ENCODE results near the gene ARAP3. TPM values are rescaled to one million over a fixed set of nuclear protein-coding genes. Genes with fewer than 3 reads are reported as not detected.

ARAP3 gene
- total RNA-seq, 1 experiment from 2014 or later: 2.5 TPM

DNA sequence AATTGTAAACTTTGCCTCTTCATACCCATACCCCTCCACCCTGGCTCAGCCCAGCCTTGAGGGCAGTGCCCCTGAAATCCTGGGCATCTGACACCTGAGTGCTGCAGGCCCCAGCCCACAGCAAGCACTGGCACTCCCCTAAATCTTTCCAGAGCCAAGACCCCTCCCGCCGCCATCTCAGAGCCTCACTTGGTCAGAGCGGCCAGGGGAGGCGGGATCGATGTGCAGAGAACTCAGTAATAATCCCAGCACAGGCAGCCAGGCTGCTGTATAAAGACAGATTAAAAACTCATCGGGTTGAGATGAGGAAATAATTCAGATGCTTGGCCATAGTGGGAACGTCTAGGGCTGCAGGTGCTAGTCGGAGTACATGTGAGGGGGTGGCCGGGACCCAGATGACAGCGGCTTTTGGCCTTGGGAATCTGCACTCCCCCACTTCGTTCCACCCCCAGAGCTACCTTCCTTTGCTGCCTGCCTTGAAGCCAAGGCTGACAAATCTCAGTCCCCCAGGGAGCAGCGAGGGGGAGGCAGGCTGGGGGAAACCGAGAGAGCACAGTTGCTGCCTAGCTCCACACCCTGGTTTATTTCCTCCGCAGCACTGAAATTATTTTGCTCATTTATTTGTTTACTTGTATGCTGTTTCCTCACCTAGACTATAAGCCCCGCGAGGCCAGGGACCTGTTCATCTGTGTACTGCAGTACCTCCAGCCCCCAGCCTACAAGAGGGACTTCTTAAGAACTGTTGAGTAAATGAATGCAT, 19.5 kb upstream of the ARAP3 start:
- intact Hi-C loops (cut with micrococcal nuclease; ENCODE audit: unreplicated experiment) (loop anchor here (2.0 kb wide), 3 partner anchors 113 to 259 kb away; partner anchors contain the start of gene PCDH1), in situ Hi-C loops (cut with HindIII; ENCODE audit: low pct_unique_long_range_greater_than_20kb, low sequenced_read_pairs) (no loop called here)
- BruUV-seq (replicated peaks): no TSS peak
- ChIA-PET POLR2A (no interaction called here), CTCF (interaction anchor here (0.9 to 3.1 kb wide), 4 partner anchors 113 to 188 kb away, joined by 4 to 19 read pairs (median 4); partner anchors contain the start of gene PCDH1)
- Histone ChIP-seq H3K4me1 (ENCODE audit: control insufficient read depth, insufficient read depth, low read length) (peaks cover 5% of the 10 kb centered on the region; the same call in 1 of the 2 replicates), H3K4me3 (ENCODE audit: low read depth in 2 of 2, low read length in 2 of 2) (peak overlapping the region in 1 of 2 experiments; percentile 63; a peak in 1 of 4 replicates), H3K27me3 (ENCODE audit: control insufficient read depth, insufficient read depth, low read length) (peaks cover 18% of the 10 kb centered on the region), H3K27ac (ENCODE audit: low read length) (no peak overlapping the region), H3K36me3 (ENCODE audit: control insufficient read depth, insufficient read depth, low read length) (no peaks in the 10 kb centered on the region), H3K9me3 (ENCODE audit: control insufficient read depth, insufficient read depth, low read depth, low read length) (no peaks in the 10 kb centered on the region)
- ATAC-seq (peak; percentile 24; the same call in 1 of the 2 replicates), DNase-seq (ENCODE audit: low read depth, low spot score) (no peak)
- TF ChIP-seq, protein P1, sequence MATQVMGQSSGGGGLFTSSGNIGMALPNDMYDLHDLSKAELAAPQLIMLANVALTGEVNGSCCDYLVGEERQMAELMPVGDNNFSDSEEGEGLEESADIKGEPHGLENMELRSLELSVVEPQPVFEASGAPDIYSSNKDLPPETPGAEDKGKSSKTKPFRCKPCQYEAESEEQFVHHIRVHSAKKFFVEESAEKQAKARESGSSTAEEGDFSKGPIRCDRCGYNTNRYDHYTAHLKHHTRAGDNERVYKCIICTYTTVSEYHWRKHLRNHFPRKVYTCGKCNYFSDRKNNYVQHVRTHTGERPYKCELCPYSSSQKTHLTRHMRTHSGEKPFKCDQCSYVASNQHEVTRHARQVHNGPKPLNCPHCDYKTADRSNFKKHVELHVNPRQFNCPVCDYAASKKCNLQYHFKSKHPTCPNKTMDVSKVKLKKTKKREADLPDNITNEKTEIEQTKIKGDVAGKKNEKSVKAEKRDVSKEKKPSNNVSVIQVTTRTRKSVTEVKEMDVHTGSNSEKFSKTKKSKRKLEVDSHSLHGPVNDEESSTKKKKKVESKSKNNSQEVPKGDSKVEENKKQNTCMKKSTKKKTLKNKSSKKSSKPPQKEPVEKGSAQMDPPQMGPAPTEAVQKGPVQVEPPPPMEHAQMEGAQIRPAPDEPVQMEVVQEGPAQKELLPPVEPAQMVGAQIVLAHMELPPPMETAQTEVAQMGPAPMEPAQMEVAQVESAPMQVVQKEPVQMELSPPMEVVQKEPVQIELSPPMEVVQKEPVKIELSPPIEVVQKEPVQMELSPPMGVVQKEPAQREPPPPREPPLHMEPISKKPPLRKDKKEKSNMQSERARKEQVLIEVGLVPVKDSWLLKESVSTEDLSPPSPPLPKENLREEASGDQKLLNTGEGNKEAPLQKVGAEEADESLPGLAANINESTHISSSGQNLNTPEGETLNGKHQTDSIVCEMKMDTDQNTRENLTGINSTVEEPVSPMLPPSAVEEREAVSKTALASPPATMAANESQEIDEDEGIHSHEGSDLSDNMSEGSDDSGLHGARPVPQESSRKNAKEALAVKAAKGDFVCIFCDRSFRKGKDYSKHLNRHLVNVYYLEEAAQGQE (IDR thresholded peaks at IDR 0.05; ENCODE audit: insufficient read depth in 1 of 2, low read depth in 2 of 2, low read length in 1 of 2): no peak
- TF ChIP-seq, protein P2, sequence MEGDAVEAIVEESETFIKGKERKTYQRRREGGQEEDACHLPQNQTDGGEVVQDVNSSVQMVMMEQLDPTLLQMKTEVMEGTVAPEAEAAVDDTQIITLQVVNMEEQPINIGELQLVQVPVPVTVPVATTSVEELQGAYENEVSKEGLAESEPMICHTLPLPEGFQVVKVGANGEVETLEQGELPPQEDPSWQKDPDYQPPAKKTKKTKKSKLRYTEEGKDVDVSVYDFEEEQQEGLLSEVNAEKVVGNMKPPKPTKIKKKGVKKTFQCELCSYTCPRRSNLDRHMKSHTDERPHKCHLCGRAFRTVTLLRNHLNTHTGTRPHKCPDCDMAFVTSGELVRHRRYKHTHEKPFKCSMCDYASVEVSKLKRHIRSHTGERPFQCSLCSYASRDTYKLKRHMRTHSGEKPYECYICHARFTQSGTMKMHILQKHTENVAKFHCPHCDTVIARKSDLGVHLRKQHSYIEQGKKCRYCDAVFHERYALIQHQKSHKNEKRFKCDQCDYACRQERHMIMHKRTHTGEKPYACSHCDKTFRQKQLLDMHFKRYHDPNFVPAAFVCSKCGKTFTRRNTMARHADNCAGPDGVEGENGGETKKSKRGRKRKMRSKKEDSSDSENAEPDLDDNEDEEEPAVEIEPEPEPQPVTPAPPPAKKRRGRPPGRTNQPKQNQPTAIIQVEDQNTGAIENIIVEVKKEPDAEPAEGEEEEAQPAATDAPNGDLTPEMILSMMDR (IDR thresholded peaks at IDR 0.05): no peak
- TF ChIP-seq SIN3A (IDR thresholded peaks at IDR 0.05; ENCODE audit: borderline replicate concordance, insufficient read depth, low read depth, low read length) (no peak), POLR2AphosphoS5 (IDR thresholded peaks at IDR 0.05; ENCODE audit: low read depth, low read length) (no peak), TCF7L2 (IDR thresholded peaks at IDR 0.05; ENCODE audit: low read depth, low read length) (no peak)

DNA sequence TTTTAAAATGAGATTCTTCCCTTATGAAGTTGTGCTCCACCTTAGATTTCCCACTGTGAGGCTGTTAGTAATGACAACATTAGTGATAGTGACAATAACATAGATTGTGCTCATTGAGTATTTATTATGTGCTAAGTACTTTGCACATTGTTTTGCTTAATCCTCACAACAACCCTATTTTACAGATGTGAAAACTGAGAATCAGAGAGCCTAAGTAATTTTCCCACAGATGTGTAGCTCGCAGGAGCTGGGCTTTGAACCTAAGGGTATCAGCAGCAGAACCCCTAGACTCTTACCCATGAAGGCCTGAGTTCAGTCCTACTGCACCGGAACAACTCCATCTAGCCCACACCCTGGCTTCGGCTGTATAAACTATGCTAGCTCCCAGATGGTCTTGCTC, 15.6 kb upstream of the ARAP3 start:
- no peaks in the 10 kb centered on the region for H3K9me3 ChIP-seq (ENCODE audit: control insufficient read depth, insufficient read depth, low read depth, low read length)
- CTCF ChIA-PET: interaction anchor here (1.4 kb wide), 1 partner anchor 263 kb away, joined by 4 read pairs; no protein-coding TSS in a partner anchor
- POLR2A ChIA-PET: no interaction called here
- H3K4me1 ChIP-seq (ENCODE audit: control insufficient read depth, insufficient read depth, low read length): peaks cover 4% of the 10 kb centered on the region; the same call in 1 of the 2 replicates
- no peak overlapping the region for H3K27ac ChIP-seq (ENCODE audit: low read length)
- in situ Hi-C loops (cut with HindIII; ENCODE audit: low pct_unique_long_range_greater_than_20kb, low sequenced_read_pairs) (no loop called here), intact Hi-C loops (cut with micrococcal nuclease; ENCODE audit: unreplicated experiment) (no loop called here)
- DNase-seq (ENCODE audit: low read depth, low spot score) (no peak), ATAC-seq (no peak)
- no peaks in the 10 kb centered on the region for H3K36me3 ChIP-seq (ENCODE audit: control insufficient read depth, insufficient read depth, low read length)
- no TSS peak for BruUV-seq (replicated peaks)
- H3K27me3 ChIP-seq (ENCODE audit: control insufficient read depth, insufficient read depth, low read length): peaks cover 6% of the 10 kb centered on the region; the same call in 1 of the 2 replicates
- TF ChIP-seq SIN3A (IDR thresholded peaks at IDR 0.05; ENCODE audit: borderline replicate concordance, insufficient read depth, low read depth, low read length) (no peak), POLR2AphosphoS5 (IDR thresholded peaks at IDR 0.05; ENCODE audit: low read depth, low read length) (no peak), TCF7L2 (IDR thresholded peaks at IDR 0.05; ENCODE audit: low read depth, low read length) (no peak)
- TF ChIP-seq, protein P2 (IDR thresholded peaks at IDR 0.05): no peak
- TF ChIP-seq, protein P1 (IDR thresholded peaks at IDR 0.05; ENCODE audit: insufficient read depth in 1 of 2, low read depth in 2 of 2, low read length in 1 of 2): no peak
- H3K4me3 ChIP-seq (ENCODE audit: low read depth in 2 of 2, low read length in 2 of 2): no peak overlapping the region
